Lung microvascular endothelial cell (primary cell): ENCODE results near the gene TMEM37. TPM values are rescaled to one million over a fixed set of nuclear protein-coding genes. Genes with fewer than 3 reads are reported as not detected.

Experiments used
- DNase-seq, 2 donors: peaks; one replicate each; pipeline versions ENCODE4 v3.0.0 to v3.0.0-alpha.2; 2010; ENCODE audit warnings: low read depth in 2 of 2
- total RNA-seq: library from RNA; depleted of rRNA; stranded (reverse); fragments of >200 nt; gene quantifications from 2 replicates; pipeline ENCODE4 v1.2.1, GENCODE V29; 2014

Gene TMEM37
- total RNA-seq, 1 donor from 2014 or later, result 0.20 TPM

DNA sequence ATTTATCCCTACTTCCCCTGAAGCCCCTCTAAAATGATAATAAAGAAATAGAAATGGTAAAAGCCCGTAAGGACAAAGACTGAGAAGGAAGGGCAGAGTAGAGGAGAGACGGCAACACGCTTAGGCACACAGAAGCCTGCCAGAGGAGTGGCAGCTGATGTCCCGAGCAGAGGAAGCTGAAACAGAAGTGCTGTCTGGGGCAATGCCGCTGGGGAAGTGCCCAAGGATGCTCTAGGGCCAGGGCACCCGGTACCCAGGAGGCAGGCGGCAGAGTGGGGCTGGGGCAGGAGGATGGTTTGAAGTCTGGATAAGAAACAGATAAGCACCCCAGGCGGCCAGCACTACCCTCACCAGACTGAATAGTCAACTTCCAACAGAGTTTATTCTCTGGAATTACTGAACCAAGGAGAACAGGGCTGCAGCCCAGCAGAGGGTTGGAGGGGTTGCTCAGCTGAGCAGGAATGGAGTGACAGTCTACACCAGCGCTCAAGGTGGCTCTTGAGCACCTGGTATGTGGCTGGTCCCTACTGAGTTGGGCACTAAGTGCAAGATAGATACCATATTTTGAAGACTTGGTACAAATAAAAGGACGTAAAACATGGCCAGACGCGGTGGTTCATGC, 22.4 kb downstream of the TMEM37 start:
- no peak for DNase-seq

DNA sequence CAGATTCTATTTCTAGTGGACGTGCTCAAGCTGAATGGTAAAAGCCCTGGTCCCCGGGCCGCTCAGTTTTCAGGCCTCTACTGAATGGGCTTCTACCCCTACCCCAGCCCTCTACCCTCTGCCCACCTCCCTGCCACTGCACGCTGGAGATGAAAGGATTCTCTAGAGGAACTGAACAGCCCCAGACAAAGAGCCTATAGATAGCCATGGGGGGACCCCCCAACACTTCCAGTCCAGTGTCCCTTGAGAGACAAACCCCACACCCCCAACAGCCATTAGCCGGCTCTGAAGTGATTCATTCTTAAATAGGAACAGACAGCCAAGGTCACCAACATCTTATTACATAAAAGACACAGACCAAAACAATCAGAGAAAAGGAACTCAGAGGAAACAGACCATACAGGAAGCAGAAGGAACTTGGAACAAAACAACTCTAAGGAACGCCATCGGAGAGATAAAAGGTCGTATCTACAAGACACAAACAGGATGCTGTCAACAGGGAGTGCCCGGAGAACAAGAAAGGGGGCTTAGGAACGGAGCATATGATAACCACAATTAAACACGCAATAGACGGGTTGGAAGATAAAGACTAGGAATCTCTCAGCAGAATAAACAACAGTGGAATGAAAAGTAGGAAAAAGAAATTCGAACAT, 23.5 kb downstream of the TMEM37 start:
- peak in 1 of 2 donors; percentile 74 for DNase-seq

DNA sequence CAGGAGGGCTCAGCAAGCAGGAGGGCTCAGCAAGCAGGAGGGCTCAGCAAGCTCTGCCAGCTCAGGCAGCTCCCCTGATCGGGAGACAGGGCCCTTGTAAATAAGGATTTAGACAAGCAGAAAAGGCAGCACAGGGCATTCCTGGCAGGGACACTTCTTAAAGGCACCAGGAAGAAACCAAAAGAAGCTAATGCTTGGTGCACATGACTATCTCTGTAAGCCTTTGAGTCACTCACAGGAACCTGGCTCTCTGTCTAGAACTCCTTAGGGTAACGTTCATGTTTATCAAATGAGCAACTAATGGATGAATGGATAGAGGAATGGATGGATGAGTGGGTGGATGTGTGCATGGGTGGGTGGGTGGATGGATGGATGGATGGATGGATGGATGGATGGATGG, 28.4 kb downstream of the TMEM37 start:
- DNase-seq, result no peak

DNA sequence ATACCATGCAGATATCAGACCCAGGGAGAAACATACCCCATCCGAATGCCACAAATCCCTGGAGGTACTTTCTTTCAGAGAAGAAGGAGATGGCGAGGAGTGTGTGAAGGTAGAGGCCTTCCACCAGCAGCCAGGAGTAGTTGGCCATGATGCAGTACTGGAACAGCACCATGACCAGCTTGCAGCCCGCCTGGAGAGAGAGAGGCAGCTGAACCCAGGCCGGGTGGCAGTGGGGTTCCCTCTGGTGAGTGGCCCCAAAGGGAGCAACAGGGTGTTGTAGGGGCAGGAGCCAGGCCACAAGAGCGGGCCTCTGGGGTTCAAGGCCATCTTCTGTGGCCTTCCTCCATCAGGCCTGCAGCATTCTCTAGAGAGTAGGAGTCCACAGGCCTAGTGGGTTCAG, 30.2 kb downstream of the TMEM37 start:
- no peak for DNase-seq

DNA sequence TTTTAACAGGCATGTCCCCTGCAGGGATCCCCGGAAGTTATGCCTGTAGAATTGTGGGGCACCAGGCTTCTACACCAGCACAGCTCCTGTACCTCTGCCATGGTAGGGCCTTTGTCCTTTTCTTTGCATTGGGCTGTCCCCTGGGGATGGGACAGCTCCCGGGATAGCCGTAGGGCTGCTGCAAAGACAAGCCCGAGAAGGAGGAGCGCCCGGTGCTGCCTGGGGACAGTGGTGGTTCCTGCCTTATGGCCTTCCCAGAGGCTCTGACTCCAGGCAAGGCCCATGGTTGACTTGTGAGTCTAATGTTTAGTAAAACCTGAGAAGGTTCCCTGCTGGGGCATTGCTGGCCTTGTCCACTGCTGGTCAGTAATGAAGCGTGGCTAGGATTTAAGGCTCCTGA, 30.9 kb downstream of the TMEM37 start:
- no peak for DNase-seq

DNA sequence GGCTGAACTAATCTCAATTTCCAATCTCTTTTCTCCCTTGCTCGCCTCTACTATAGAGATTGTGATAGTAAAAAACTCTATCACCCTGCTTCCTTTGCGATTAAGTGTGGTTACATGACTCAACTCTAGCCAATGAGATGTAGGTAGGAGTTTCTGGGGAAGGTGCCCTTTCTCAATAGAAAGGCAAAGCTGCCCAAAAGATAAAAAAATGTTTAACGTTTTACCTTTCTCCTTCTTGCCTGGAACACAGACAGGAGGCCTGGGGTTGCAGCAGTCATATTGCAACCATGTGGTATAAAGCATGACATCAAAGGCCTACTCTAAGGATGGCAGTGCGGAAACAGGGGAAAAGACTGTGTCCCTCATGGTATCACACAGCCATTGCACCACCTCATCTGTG, 31.5 kb downstream of the TMEM37 start:
- no peak for DNase-seq

DNA sequence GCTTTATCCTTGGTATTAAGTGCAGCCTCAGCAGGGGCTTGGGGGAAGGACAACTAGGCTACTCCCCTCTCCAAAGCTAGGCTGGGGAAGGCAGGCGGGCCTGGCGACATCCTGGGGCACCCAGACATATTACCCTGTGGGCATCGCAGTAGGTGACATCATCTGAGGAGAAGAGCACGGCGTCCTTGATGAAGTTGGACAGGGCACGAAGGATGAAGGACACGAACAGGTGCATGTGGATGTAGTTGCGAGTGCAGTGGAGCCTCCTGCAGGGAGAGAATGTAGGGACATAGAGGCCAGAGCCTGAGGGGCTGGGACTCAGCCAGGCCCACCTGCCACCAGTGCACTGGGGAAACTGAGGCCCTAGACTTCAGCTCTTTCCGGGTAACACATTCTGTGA, 32.3 kb downstream of the TMEM37 start:
- DNase-seq, result no peak

DNA sequence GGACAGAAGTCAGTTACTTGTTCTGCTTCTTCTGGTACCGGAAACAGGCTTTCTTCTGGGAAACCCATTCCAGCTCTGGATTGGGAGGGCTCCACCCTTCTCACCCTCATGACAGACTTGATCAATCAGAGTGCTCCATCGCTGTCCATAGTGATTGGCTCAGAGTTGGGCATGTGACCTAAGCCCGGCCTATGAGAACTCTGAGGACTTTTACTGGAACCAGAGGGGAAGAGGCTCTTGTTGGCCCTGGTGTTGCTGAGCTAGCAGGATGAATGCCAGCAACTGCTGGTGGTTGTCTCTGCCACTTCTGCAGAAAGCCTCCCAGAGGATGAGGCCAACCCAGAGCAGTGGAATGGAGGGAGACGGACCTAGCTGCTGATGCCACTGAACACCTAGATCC, 33.3 kb downstream of the TMEM37 start:
- DNase-seq, result no peak

DNA sequence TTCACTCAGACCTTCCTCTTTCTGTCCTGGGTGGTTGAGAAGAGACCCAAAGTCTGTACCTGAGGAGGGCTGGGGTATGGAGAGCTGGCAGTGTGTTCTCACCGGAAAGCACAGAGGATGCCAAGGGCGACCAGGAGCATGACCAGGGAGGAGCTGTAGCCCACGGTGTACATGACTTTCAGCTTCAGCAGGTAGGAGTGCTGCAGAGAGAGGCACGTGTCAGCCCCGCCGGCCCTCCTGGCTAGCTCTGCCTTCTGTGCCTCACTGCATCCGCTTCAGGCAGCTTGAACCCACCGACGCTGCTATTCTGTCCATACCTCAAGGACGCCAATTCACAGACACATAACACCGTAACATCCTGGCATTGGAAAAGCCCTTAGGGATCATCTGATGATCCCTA, 34.0 kb downstream of the TMEM37 start:
- no peak for DNase-seq

DNA sequence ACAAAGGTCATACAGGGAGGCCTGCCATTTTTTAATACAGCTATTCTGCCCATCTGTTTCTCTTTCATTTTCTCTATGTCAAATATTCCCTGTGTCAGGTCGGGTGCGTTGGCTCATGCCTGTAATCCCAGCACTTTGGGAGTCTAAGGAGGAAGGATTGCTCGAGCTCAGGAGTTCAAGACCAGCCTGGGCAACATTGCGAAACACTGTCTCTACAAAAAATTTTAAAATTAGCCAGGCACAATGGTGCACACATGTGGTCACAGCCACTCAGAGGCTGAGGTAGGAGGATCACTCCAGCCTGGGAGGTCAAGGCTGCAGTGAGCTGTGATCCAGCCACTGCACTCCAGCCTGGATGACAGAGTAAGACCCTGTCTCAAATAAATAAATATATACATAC, 34.7 kb downstream of the TMEM37 start:
- no peak for DNase-seq

DNA sequence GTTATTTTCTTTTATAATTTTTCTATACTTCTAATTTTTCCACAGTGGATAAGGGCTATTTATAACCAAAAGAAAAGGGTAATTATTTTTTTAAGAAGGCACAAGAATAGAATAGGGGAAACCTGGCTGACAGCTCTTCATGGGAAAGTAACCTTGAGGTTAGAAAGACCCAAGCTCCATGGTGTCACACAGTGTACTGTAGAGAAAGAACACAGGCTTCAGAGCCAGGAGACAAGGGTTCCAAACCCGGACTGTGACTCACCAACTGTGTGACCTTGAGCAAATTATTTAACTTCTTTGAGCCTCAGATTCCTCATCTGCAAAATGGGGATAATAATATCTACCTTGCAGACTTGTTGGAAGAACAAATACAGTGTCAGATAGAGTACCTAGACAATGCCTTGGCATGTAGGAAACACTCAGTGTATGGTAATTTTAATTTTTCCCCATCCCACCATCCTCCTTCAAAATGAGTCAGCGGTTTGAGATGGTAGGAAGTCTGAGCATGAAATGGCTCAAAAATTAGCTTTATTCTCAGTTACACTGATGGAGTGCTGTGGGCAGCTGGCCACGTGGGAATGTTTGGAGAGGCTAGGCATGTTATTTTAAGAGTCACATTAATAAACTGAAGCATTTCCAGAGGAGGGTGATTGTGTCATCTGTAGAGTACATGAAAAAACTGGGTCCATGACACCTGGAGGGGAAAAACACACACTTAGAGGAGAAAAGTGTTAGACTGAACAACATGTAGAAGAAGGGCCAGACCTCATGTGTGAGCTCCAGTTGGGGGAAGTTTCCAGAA, 36.7 kb downstream of the TMEM37 start:
- DNase-seq, result no peak

DNA sequence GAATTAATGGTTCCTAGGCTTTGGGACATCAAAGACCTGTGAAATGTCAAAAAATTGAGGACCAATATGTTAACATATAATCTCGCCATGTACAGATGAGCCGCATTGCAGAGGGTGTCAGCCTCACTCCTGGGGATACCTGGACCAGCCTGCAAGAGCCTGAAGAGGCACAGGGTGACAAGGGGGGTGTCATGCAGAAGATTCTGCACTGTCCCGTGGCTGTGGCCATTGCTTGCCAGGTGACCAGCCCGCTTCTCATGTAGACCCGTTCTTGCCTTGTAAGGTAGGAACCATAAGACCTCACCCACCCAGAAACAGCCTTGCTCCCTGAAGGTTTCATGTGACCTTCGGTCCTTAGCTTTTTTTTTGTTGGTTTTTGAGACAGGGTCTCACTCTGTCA, 37.5 kb downstream of the TMEM37 start:
- no peak for DNase-seq

DNA sequence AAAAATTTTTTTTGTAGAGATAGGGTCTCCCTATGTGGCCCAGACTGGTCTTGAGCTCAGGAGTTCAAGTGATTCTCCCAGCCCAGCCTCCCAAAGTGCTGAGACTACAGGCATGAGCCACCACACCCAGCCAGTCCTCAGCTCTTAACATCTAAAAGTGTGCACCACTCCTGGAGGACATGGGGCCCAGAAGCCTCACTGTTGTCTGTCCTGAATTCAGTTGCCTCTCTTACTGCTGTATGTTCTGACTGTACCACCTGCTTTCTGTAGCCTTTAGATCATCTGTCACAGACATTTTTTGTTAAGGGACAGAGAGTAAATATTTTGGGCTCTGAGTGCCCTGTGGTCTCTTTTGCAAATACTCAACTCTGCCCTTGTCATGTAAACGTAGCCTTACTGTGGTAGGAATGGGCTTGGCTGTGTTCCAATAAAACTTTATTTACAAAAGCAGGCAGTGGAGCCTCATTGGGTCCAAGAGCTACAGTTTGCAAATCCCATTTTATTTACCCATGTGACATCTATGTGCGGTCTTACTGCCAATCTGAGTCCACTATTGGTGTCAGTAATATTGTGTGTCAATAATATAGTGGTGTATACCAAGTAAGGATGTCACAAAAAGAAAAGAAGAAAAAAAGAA, 38.1 kb downstream of the TMEM37 start:
- DNase-seq, result no peak

DNA sequence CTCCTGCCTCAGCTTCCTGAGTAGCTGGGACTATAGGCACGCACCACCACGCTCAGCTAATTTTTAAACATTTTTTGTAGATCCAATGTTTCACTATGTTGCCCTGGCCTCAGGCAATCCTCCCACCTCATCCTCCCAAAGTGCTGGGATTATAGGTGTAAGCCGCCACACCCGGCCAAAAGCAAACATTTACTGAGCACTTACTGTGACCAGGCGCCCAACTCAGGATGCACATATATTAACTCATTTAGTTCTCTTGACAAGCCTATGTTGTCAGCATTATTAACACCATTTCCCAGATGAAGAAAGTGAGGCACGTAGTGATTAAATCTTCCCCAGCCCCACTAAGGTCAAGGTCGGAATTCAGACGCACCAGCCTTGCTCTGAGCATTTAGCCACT, 41.1 kb downstream of the TMEM37 start:
- no peak for DNase-seq

DNA sequence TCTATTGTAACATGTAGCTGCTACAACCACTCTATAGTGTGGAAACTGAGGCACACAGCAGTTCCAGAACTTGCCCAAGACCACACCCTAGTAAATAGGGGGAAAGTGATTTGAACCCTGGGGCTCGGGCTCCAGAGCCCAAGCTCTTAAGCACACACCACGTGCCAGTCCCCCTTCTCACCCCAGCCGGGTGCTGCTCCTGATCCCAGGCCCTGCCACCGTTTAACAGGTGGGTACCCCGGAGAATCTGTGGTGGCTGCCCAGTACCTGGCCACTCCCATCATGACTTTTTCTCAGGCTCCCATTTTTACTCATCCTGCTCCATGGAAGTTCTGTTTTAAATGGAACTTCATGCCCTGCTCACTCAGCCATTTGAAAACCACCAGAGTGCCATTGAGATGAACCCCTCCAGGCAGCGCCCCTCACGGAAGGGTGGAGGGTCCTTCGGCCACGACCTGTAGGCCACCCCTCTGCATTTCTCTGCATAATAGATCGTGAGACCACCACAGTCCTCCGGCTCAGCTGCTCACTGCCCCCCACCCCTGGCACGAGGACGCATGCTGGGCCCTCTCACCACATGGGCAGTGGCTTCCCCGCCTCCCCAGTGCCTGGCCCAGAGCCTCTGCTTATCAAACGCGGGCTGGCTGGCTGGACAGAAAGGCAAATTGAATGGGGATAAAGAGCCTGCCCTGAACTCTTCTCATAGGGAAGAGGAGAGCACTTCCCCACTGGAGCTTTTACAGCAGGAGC, 42.1 kb downstream of the TMEM37 start:
- DNase-seq, result no peak

DNA sequence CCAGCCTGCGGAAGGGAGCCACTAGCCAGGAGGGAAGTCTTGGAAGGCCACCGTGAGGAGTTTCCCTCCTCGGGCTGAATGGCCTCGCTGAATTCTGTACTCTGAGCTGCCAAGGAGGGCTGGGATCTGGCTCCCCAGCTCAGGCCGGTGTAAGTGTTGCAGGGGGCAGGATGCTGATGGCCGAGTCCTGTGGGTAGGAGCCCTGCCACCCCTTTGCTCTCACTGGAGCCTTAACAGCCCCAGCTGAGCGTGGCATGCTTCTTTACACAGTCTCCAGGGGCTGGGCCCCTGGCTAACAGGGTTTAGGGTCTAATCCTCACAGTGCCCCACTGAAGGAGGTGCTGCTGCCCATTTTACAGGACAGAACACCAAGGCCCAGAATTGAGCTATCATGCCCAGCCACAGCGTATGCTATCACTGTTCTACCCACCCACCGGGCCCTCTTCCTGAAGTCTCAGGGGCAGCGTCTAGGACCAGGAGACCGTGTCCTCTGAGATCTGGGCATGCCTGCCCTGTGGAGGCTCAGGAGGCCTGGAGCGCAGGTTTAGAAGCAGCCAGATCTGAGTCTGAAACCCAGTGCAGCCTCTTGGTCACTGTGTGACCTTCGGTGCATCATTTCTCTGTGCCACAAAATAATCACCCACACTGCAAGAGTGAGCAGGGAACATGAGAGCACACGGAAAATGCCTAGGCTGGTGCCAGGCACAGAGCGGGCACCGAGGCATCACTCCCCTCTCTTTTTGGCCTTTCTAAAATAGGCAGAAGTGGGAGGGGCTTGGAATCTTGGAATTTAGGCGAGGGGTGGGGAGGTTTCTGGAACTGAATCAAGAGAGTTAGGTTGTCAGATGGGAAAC, 42.9 kb downstream of the TMEM37 start:
- no peak for DNase-seq

DNA sequence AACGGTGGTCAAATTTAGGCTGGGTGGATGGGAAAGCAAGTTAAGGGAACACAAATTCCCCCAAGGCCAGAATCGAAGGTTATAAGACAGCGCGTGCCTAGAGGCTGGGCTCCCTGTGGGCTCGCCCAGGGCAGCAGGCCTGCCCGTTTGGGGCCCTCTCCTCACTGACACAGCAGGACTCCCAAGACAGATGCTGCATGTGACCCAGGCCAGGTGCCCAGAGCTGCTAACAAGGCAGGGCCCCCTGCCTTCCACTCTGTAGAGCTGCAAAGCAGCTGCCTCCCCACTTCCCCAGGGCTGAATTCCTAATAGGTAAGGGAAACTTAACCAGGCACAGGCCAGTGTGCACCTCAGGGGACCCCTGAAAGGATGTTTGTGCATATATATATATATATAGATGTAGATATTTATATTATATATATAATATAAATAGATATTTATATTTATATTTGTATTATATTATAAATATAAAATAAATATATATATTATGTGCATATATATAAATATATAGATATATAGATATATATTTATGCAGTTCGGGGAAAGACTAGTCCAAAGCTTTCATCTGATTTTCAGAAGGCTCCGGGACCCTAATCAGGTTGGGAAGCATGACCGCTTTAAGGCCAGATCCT, 43.7 kb downstream of the TMEM37 start:
- no peak for DNase-seq

DNA sequence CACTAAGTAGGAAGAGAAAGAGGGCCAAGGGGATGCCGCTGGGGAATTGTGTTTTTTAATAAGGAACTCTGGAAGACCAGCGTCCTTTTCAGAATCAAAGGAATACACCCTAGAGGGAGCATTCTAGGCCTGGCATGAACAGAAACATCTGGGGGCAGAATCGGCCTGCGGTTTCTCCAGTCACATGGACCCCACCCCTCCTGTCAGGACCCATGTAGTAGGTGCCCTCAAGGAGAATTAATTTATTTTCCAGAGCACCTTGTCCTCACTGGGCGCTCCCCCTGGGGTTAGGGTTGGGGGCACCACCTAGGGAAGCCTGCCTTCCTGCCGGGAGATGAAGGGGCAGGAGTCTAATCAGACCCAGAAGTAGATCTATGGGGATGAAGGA, 44.2 kb downstream of the TMEM37 start:
- no peak for DNase-seq

DNA sequence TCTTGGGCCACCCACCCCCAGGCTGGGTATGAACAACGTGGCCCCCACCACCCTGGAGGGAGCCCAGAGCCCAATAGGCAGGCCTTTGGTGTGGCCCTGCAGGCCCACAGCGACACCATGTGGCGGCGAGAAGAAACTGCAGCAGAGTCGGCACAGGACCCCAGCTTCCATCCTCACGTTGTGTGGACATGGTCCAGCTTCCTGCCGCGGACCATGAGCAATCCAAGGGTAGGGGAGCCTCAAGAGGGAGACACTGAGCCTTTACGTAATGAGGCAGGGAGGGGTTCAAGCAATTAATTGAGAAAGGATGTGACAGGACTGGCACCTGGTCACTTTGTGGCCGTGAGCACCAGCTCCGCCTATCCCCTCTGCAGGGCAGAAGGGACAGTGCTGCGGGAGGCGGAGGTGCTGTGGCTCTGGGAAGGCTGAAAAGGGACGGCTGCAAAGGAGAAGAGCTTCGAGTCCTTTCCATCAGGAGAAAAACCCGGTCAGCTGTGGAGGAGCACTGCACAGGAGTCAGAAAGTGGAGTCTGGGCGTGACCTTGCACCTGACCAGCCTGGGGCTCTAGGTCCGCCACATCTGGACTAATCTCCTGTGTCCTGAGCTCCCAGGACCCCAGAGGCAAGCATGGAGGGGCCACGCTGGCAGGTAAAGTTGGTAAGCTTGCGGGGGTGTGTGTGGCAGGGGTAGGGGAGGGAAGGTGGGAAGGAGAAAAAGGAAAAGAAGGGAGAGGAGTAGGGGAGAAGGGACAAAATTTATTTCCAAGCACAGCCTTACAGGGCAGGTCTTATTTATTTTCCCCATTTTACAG, 44.9 kb downstream of the TMEM37 start:
- DNase-seq, result peak; percentile 58 to 73
